ENCODE data around the gene GATAD2A.

Gene GATAD2A

GRCh38 chr19:19515642-19516519 is 110.4 kb downstream of the GATAD2A start, which contains the start of gene NDUFA13:
Gene NDUFA13 (plus strand): TSS chr19:19516225. CDS start chr19:19516239, 14 bp downstream.
- DNase-seq (ENCODE audit: low read depth, low spot score) = peak; percentile 95
- in situ Hi-C loops (cut with HindIII; ENCODE audit: low sequenced_read_pairs) = no loop called here
- H3K4me3 ChIP-seq (ENCODE audit: low read depth, low read length) = peak within 1 kb of the TSS; percentile 93
- TF ChIP-seq CTCF (IDR thresholded peaks at IDR 0.05; ENCODE audit: low read depth, low read length) = peak; percentile 25

GRCh38 chr19:19517235-19517619 is 111.8 kb downstream of the GATAD2A start:
- H3K4me3 ChIP-seq (ENCODE audit: low read depth, low read length) = peak overlapping the region; percentile 93
- in situ Hi-C loops (cut with HindIII; ENCODE audit: low sequenced_read_pairs) = no loop called here
- no peak for TF ChIP-seq CTCF (IDR thresholded peaks at IDR 0.05; ENCODE audit: low read depth, low read length)
- no peak for DNase-seq (ENCODE audit: low read depth, low spot score)

- in situ Hi-C loops (cut with HindIII; ENCODE audit: low sequenced_read_pairs) = no loop called here
- H3K4me3 ChIP-seq (ENCODE audit: low read depth, low read length) = no peak overlapping the region
- DNase-seq (ENCODE audit: low read depth, low spot score) = no peak
- no peak for TF ChIP-seq CTCF (IDR thresholded peaks at IDR 0.05; ENCODE audit: low read depth, low read length)
These were observed 115.5 kb downstream of the GATAD2A start for GRCh38 chr19:19520989-19521388.

- in situ Hi-C loops (cut with HindIII; ENCODE audit: low sequenced_read_pairs) = no loop called here
- no peak for TF ChIP-seq CTCF (IDR thresholded peaks at IDR 0.05; ENCODE audit: low read depth, low read length)
- DNase-seq (ENCODE audit: low read depth, low spot score) = no peak
- no peak overlapping the region for H3K4me3 ChIP-seq (ENCODE audit: low read depth, low read length)
These were observed 117.7 kb downstream of the GATAD2A start for GRCh38 chr19:19523177-19523576.

- DNase-seq (ENCODE audit: low read depth, low spot score) = no peak
- no peak overlapping the region for H3K4me3 ChIP-seq (ENCODE audit: low read depth, low read length)
- in situ Hi-C loops (cut with HindIII; ENCODE audit: low sequenced_read_pairs) = no loop called here
- TF ChIP-seq CTCF (IDR thresholded peaks at IDR 0.05; ENCODE audit: low read depth, low read length) = no peak
These were observed 118.6 kb downstream of the GATAD2A start for GRCh38 chr19:19524053-19524452.

GRCh38 chr19:19525611-19526380 is 120.3 kb downstream of the GATAD2A start:
- in situ Hi-C loops (cut with HindIII; ENCODE audit: low sequenced_read_pairs) = no loop called here
- no peak overlapping the region for H3K4me3 ChIP-seq (ENCODE audit: low read depth, low read length)
- DNase-seq (ENCODE audit: low read depth, low spot score) = no peak
- no peak for TF ChIP-seq CTCF (IDR thresholded peaks at IDR 0.05; ENCODE audit: low read depth, low read length)
